Fibroblast of lung (primary cell): ENCODE data around the gene SLC37A2. TPM values are rescaled to one million over a fixed set of nuclear protein-coding genes. Genes with fewer than 3 reads are reported as not detected.

ENCODE experiments used
- DNase-seq, 2 donors: peaks; one replicate each; pipeline versions ENCODE4 v3.0.0 to v3.0.0-alpha.2; 2010; ENCODE audit warnings: low read depth in 2 of 2
- H2AFZ ChIP-seq: 2 replicates; pipeline ENCODE4 v1.5.1; 2012; ENCODE audit warnings: low read length, control low read depth, inconsistent platforms
- H3K27ac ChIP-seq: 2 replicates; pipeline ENCODE4 v1.5.1; 2011; ENCODE audit warnings: low read length, control low read depth; ENCODE audit not compliant: insufficient read depth
- H3K27me3 ChIP-seq: 2 replicates; pipeline ENCODE4 v1.5.1; 2011; ENCODE audit warnings: mild to moderate bottlenecking, low read length; ENCODE audit not compliant: control insufficient read depth, insufficient read depth
- H3K36me3 ChIP-seq: 2 replicates; pipeline ENCODE4 v1.5.1; 2011; ENCODE audit warnings: low read length; ENCODE audit not compliant: control insufficient read depth, insufficient read depth
- H3K4me1 ChIP-seq: 2 replicates; pipeline ENCODE4 v1.5.1; 2011; ENCODE audit warnings: low read length; ENCODE audit not compliant: control insufficient read depth, insufficient read depth; ENCODE audit errors: extremely low read depth
- H3K4me2 ChIP-seq: 2 replicates; pipeline ENCODE4 v1.5.1; 2011; ENCODE audit warnings: low read length, control low read depth; ENCODE audit not compliant: insufficient read depth; ENCODE audit errors: extremely low read depth
- H3K4me3 ChIP-seq, 4 experiments: fragments of 200-600 bp in 1 of 4; sonication (generic) in 1 of 4; replicated peaks in 1 of 4; 2 replicates each; pipeline ENCODE4 v1.5.1; 2011 to 2016; ENCODE audit warnings: low read length in 4 of 4, low read depth in 3 of 4, mild to moderate bottlenecking in 3 of 4, control low read depth in 2 of 4, inconsistent platforms in 1 of 4, mixed read lengths in 1 of 4; ENCODE audit not compliant: insufficient read depth in 1 of 4; ENCODE audit errors: control extremely low read depth in 1 of 4
- H3K79me2 ChIP-seq: 2 replicates; pipeline ENCODE4 v1.5.1; 2012; ENCODE audit warnings: mild to moderate bottlenecking, low read length, inconsistent platforms; ENCODE audit not compliant: control insufficient read depth, insufficient read depth
- H3K9ac ChIP-seq: 2 replicates; pipeline ENCODE4 v1.5.1; 2011; ENCODE audit warnings: mild to moderate bottlenecking, low read length, control low read depth; ENCODE audit not compliant: insufficient read depth
- H3K9me3 ChIP-seq: 2 replicates; pipeline ENCODE4 v1.5.1; 2012; ENCODE audit warnings: low read depth, low read length; ENCODE audit not compliant: control insufficient read depth, insufficient read depth
- H4K20me1 ChIP-seq: 2 replicates; pipeline ENCODE4 v1.5.1; 2011; ENCODE audit warnings: low read length; ENCODE audit not compliant: control insufficient read depth, insufficient read depth; ENCODE audit errors: extremely low read depth
- EZH2 ChIP-seq: IDR thresholded peaks from 2 replicates; pipeline ENCODE4 v1.5.1; 2012; ENCODE audit warnings: low read length, control low read depth, mild to moderate bottlenecking; ENCODE audit errors: missing control alignments
- polyA plus RNA-seq, 2 donors: library from polyadenylated mRNA; depleted of rRNA in 1 of 2; stranded (reverse) in 1 of 2; unstranded in 1 of 2; fragments of >200 nt; gene quantifications; 2 replicates each; pipeline ENCODE4 v1.2.1, GENCODE V29; 2011 to 2012; ENCODE audit warnings: missing spikeins in 1 of 2
- total RNA-seq: library from RNA; depleted of rRNA; stranded (reverse); fragments of >200 nt; gene quantifications from 2 replicates; pipeline ENCODE4 v1.2.1, GENCODE V29; 2014
- TF ChIP-seq, protein P1 (sequence below), 2 donors: IDR thresholded peaks in 1 of 2; conservative IDR thresholded peaks in 1 of 2; 1 replicate in 1 of 2; 2 replicates in 1 of 2; pipeline ENCODE4 v1.5.1; 2011 to 2012; ENCODE audit warnings: low read length in 2 of 2, control low read depth in 1 of 2, inconsistent platforms in 1 of 2, low read depth in 1 of 2, mild to moderate bottlenecking in 1 of 2

SLC37A2 gene
- total and polyA plus RNA-seq, 2 donors (not counting 1 experiment from before 2014, with no cell fraction given) = 0.36 to 0.83 TPM

DNA sequence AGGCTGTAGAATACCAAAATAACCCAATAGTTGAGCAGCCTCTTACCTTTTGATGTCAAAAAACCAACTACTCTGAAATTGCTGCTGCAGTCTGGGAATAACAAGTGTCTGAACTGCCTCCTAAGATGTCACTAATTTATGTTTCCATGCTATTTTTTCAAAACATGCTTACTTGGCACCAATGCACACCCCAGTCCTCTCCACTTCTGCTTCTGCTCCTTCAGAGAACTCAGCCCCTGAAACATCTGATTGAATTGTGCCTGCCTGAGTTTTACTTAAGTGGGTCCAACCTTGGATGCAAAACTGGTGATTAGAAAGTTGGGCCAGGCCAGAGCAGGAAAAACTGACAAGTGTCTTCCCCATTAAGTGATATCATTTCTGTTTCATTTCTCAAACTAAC lies 72.9 kb downstream of the SLC37A2 start:
- no peak overlapping the region for H3K9ac ChIP-seq
- H3K4me2 ChIP-seq = no peak overlapping the region
- H3K9me3 ChIP-seq = no peaks in the 10 kb centered on the region
- no peaks in the 10 kb centered on the region for H3K79me2 ChIP-seq
- no peak overlapping the region for H2AFZ ChIP-seq
- no peaks in the 10 kb centered on the region for H3K36me3 ChIP-seq
- TF ChIP-seq EZH2 = no peak
- TF ChIP-seq, protein P1, sequence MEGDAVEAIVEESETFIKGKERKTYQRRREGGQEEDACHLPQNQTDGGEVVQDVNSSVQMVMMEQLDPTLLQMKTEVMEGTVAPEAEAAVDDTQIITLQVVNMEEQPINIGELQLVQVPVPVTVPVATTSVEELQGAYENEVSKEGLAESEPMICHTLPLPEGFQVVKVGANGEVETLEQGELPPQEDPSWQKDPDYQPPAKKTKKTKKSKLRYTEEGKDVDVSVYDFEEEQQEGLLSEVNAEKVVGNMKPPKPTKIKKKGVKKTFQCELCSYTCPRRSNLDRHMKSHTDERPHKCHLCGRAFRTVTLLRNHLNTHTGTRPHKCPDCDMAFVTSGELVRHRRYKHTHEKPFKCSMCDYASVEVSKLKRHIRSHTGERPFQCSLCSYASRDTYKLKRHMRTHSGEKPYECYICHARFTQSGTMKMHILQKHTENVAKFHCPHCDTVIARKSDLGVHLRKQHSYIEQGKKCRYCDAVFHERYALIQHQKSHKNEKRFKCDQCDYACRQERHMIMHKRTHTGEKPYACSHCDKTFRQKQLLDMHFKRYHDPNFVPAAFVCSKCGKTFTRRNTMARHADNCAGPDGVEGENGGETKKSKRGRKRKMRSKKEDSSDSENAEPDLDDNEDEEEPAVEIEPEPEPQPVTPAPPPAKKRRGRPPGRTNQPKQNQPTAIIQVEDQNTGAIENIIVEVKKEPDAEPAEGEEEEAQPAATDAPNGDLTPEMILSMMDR (conservative IDR thresholded peaks at IDR 0.05 in 1 of 2, IDR thresholded peaks at IDR 0.05 in 1 of 2; ENCODE audit: low read depth in 1 of 2, low read length in 2 of 2) = no peak
- no peak overlapping the region for H3K4me3 ChIP-seq
- no peak for DNase-seq
- no peak overlapping the region for H3K27ac ChIP-seq
- H3K27me3 ChIP-seq = peaks cover 9% of the 10 kb centered on the region
- no peaks in the 10 kb centered on the region for H4K20me1 ChIP-seq
- H3K4me1 ChIP-seq = no peaks in the 10 kb centered on the region

DNA sequence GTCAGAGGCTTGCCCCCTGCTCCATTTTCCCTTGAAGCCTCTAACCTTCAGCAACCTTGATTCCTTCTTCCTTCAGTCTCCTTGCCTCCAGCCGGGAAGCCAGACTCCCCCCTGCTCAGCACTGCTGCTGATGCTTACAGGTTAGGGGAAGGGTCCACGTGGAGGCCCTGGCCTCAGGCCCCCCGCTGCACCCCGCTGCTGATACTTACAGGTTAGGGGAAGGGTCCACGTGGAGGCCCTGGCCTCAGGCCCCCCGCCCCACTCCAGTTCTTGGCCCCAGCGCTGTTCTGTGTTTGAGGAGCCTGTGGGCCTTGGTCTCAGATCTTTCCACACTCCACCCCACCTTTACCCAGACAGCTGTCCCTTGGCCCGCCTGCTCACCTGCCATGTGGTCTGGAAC lies 75.9 kb downstream of the SLC37A2 start:
- no peak for TF ChIP-seq EZH2
- TF ChIP-seq, protein P1 (conservative IDR thresholded peaks at IDR 0.05 in 1 of 2, IDR thresholded peaks at IDR 0.05 in 1 of 2; ENCODE audit: low read depth in 1 of 2, low read length in 2 of 2) = no peak
- Histone ChIP-seq H3K4me3 (no peak overlapping the region), H3K4me1 (no peaks in the 10 kb centered on the region), H3K36me3 (no peaks in the 10 kb centered on the region), H3K9ac (no peak overlapping the region), H3K79me2 (no peaks in the 10 kb centered on the region), H3K4me2 (no peak overlapping the region), H2AFZ (no peak overlapping the region), H3K27ac (no peak overlapping the region), H4K20me1 (no peaks in the 10 kb centered on the region), H3K9me3 (no peaks in the 10 kb centered on the region), H3K27me3 (peaks cover 6% of the 10 kb centered on the region)
- no peak for DNase-seq

DNA sequence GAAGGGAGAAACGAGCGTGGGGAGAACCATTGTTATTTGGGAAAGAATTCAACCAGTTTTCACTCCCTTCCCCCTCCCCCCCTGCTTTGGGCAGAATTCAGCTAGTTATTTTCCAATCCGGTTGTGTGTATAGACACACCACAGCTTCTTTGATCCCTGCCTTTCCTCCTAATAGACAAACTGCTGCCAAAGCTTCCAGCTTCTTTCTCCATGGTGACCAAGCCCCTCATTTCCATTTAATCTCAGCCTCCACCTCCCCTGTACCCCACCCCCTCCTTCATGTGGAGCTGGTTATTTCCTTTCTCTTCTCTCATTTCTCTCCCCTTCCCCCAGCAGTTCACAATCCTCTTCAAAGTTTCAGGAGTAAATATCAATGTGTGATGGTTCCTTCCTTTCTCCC lies 76.7 kb downstream of the SLC37A2 start:
- Histone ChIP-seq H3K4me2 (no peak overlapping the region), H3K27me3 (peaks cover 4% of the 10 kb centered on the region), H3K36me3 (no peaks in the 10 kb centered on the region), H3K4me3 (no peak overlapping the region), H3K79me2 (no peaks in the 10 kb centered on the region), H3K9ac (no peak overlapping the region), H2AFZ (no peak overlapping the region), H3K27ac (no peak overlapping the region), H4K20me1 (no peaks in the 10 kb centered on the region), H3K9me3 (no peaks in the 10 kb centered on the region), H3K4me1 (no peaks in the 10 kb centered on the region)
- DNase-seq = no peak
- TF ChIP-seq EZH2 = no peak
- TF ChIP-seq, protein P1 (conservative IDR thresholded peaks at IDR 0.05 in 1 of 2, IDR thresholded peaks at IDR 0.05 in 1 of 2; ENCODE audit: low read depth in 1 of 2, low read length in 2 of 2) = no peak

Other genes with a start within 250 kb of the SLC37A2 start
- 11.6 and 25.4 TPM in 2 replicates for gene ROBO3, start 197.9 kb upstream of the SLC37A2 start, total RNA-seq
- gene ROBO3, start 197.9 kb upstream of the SLC37A2 start, polyA plus RNA-seq = 7.2 and 8.8 TPM in 2 replicates
- gene ROBO4, start 165.4 kb upstream of the SLC37A2 start, total RNA-seq = 0.26 and 0.66 TPM in 2 replicates
- 0.45 and 0.63 TPM in 2 replicates for gene ROBO4, start 165.4 kb upstream of the SLC37A2 start, polyA plus RNA-seq
- gene HEPN1, start 144.1 kb upstream of the SLC37A2 start, total RNA-seq = not detected in 2 replicates
- not detected in 2 replicates for gene HEPN1, start 144.1 kb upstream of the SLC37A2 start, polyA plus RNA-seq
- under 0.01 TPM in 1 of 2 replicates, not detected in the other for gene HEPACAM, start 127.3 kb upstream of the SLC37A2 start, total RNA-seq
- gene HEPACAM, start 127.3 kb upstream of the SLC37A2 start, polyA plus RNA-seq = 0.08 and 0.11 TPM in 2 replicates
- 0.77 and 2.3 TPM in 2 replicates for gene CCDC15, start 109.1 kb upstream of the SLC37A2 start, total RNA-seq
- gene CCDC15, start 109.1 kb upstream of the SLC37A2 start, polyA plus RNA-seq = 1.2 and 4.0 TPM in 2 replicates
- gene TMEM218, start 48.3 kb downstream of the SLC37A2 start, total RNA-seq = 28.0 and 31.9 TPM in 2 replicates
- 33.9 and 34.8 TPM in 2 replicates for gene TMEM218, start 48.3 kb downstream of the SLC37A2 start, polyA plus RNA-seq
- gene PKNOX2, start 101.4 kb downstream of the SLC37A2 start, total RNA-seq = 0.33 and 1.0 TPM in 2 replicates
- gene PKNOX2, start 101.4 kb downstream of the SLC37A2 start, polyA plus RNA-seq = 1.5 and 2.2 TPM in 2 replicates